Mucosa of stomach (tissue), 1 donor: ENCODE data around the gene CSMD2.

Experiments
- H3K27me3 ChIP-seq: one replicate; pipeline ENCODE4 v1.7.0; 2013; ENCODE audit warnings: mild to moderate bottlenecking, low read length; ENCODE audit not compliant: control insufficient read depth, insufficient read depth
- H3K36me3 ChIP-seq: one replicate; pipeline ENCODE4 v1.7.0; 2013; ENCODE audit warnings: low read length; ENCODE audit not compliant: control insufficient read depth, insufficient read depth
- H3K4me1 ChIP-seq: one replicate; pipeline ENCODE4 v1.7.0; 2013; ENCODE audit warnings: mild to moderate bottlenecking, low read length; ENCODE audit not compliant: control insufficient read depth, insufficient read depth
- H3K4me3 ChIP-seq: one replicate; pipeline ENCODE4 v1.7.0; 2013; ENCODE audit warnings: low read length
- H3K9ac ChIP-seq: one replicate; pipeline ENCODE4 v1.7.0; 2013; ENCODE audit warnings: mild to moderate bottlenecking, low read length, moderate library complexity
- H3K9me3 ChIP-seq: one replicate; pipeline ENCODE4 v1.7.0; 2013; ENCODE audit warnings: mild to moderate bottlenecking, low read length, moderate library complexity; ENCODE audit not compliant: control insufficient read depth
- donor health status: Pancreatic carcinoma.

The CSMD2 gene

DNA sequence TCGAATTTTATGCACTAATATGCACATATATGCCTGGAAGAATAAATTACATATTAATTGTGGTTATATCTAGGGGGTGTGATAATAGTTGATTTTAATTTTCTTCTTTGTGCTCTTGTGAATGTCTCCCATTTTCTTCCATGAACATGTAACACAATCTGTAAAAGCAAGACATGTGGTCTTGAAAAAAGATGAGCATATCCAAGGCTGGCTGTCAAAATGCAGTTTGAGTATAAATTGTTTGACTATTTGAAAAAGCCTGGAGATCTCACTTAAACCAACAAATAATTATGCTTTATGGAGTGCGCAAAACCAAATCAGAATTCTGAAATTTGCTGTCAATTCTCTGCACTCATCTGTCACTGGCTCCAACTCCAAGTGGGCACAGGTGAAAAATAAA lies 157.3 kb downstream of the CSMD2 start:
- no peaks in the 10 kb centered on the region for H3K4me1 ChIP-seq
- H3K9ac ChIP-seq, result no peak overlapping the region
- no peaks in the 10 kb centered on the region for H3K9me3 ChIP-seq
- no peaks in the 10 kb centered on the region for H3K27me3 ChIP-seq
- no peak overlapping the region for H3K4me3 ChIP-seq
- H3K36me3 ChIP-seq, result no peaks in the 10 kb centered on the region

DNA sequence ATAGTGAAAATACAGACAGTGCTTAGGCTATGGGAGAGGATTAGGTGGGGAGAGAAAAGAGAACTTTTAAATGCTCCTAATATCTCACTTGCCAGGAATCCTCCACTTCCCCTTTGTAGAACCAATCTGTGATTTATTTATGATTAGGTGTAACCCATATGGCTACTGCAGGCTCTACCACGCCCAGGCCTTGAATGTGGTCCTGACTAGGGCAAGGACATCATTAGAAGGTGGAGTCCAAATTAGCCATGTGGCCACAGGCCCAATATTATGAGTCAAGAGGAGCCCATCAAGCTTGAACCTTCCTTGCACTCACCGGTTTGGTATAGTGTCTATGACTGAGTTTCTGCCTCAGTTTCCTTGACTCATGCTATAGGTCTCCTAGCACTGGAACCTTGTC lies 159.7 kb downstream of the CSMD2 start:
- H3K9ac ChIP-seq, result no peak overlapping the region
- H3K4me3 ChIP-seq, result no peak overlapping the region
- no peaks in the 10 kb centered on the region for H3K9me3 ChIP-seq
- H3K27me3 ChIP-seq, result no peaks in the 10 kb centered on the region
- H3K4me1 ChIP-seq, result no peaks in the 10 kb centered on the region
- no peaks in the 10 kb centered on the region for H3K36me3 ChIP-seq

DNA sequence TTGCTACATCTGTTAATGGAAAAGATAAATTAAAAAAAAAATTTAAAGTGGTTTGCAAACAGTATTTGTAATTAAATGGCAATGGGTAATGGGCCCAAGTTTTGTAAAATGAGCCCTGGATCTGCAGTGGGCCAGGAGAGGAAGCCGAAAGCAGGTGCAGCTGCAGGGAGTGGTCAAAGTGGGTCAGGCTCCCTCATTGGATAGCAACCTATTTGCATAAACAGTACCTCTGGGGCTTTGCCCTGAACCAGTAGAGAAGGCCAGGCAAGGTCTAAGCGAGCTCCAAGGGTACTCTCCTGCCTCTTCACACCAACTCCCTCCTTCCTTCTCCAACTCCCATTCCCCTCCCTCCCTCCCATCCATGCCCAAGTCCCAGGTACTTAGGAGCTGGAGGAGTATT lies 162.2 kb downstream of the CSMD2 start:
- Histone ChIP-seq H3K4me1 (no peaks in the 10 kb centered on the region), H3K9me3 (no peaks in the 10 kb centered on the region), H3K4me3 (no peak overlapping the region), H3K27me3 (no peaks in the 10 kb centered on the region), H3K36me3 (no peaks in the 10 kb centered on the region), H3K9ac (no peak overlapping the region)

DNA sequence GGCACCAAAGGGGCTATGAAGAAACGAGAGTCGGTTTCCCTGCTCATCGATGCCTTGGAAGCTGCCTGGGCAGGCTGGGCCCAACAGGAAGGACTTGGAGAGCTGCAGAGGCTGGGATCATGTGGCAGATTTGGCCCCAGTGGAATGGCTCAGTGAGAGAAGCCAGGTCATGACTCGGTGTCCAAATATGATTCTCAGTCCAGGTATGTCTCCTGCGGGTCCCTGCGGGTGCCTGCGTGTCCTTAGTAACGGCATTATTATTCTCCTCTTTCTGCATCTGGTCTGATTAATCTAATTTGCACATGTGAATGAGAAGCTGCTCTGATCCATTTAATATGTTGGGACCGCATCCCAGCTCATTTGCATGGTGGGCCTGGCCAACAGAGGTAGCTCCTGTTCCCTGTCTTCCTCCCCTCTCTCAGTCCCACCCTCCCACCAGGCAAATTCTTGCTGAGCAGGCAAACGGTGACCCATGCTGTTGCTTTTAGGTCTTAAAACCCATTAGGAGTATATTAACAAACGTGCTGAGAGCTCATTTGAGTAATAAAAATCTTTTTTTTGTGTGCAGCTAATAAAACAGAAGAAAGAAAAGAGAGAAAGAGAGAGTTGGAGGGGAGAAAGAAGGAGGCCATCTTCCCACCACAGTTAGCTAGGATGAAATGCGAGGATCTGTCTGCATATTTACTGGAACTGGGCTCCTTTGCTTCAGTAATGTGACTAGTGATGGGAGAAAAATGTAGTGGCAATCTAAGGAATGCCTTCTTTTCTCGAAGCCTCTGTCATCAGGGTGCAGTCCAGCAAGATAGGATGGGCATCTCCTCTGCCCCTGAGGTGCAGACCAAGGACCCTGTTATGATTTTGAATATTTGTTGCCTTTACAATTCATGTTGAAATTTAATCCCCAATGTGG lies 167.6 kb downstream of the CSMD2 start:
- Histone ChIP-seq H3K9ac (no peak overlapping the region), H3K27me3 (peaks cover 5% of the 10 kb centered on the region), H3K4me1 (no peaks in the 10 kb centered on the region), H3K9me3 (no peaks in the 10 kb centered on the region), H3K36me3 (no peaks in the 10 kb centered on the region), H3K4me3 (no peak overlapping the region)

DNA sequence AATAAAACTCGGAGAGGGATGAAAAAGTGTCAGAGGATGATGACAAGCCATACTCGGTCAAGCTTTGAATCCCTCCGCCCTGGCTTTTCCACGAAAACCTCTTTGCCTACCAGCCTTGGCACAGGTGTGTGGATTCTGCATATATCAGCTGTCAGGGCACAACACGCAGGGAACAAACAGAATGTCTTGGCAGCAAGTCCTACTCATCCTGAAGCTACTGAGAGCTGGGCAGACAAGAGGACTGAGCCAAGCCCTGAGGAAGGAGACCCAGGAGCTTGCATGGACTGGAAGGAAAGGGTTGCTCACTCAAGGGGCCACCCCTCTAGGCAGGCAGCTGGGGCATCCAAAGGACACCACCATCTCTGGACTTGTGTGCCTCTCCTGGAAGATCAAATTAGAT lies 168.7 kb downstream of the CSMD2 start:
- H3K9me3 ChIP-seq, result no peaks in the 10 kb centered on the region
- H3K36me3 ChIP-seq, result no peaks in the 10 kb centered on the region
- H3K9ac ChIP-seq, result no peak overlapping the region
- H3K4me3 ChIP-seq, result no peak overlapping the region
- no peaks in the 10 kb centered on the region for H3K4me1 ChIP-seq
- peaks cover 5% of the 10 kb centered on the region for H3K27me3 ChIP-seq

DNA sequence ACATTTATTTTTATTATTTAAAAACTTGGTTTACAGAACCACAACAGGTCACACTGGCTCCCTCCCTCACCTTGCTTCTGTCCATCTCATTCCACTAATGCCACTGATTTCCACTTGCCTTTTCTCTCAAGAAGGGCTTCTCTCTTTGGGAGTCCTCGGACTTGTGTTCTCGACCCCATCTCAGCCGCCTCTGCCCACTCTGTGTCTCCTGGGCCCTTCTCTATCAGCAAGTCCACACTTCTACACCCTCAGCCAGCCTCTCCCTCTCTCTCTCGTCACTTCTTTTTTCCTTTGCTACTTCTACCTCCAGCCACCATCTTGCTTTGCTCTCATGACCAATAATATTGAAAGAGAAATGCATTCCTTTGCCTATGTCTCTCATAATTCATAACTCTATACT lies 171.7 kb downstream of the CSMD2 start:
- H3K9ac ChIP-seq, result no peak overlapping the region
- H3K9me3 ChIP-seq, result no peaks in the 10 kb centered on the region
- H3K4me1 ChIP-seq, result no peaks in the 10 kb centered on the region
- no peaks in the 10 kb centered on the region for H3K36me3 ChIP-seq
- peaks cover 5% of the 10 kb centered on the region for H3K27me3 ChIP-seq
- no peak overlapping the region for H3K4me3 ChIP-seq

DNA sequence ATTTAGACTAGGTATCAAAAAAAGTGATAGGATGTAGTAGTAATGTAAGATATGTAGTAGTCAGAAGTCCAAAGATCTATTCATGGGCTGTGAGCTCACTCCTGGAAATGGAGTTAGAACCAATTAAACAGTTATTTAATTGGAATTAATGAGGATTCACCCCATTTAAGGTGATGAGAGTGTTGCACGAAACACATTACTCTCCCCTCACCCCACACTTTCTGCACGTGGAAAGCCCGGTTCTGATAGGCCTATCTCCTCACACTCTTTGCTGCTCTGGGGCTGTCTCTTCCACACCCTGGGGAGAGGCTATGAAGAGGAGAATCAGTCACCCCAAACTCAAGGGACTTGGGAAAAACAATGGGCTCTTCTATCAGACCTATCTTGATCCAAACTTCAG lies 174.7 kb downstream of the CSMD2 start:
- Histone ChIP-seq H3K4me1 (no peaks in the 10 kb centered on the region), H3K9me3 (no peaks in the 10 kb centered on the region), H3K9ac (no peak overlapping the region), H3K4me3 (no peak overlapping the region), H3K27me3 (peaks cover 5% of the 10 kb centered on the region), H3K36me3 (no peaks in the 10 kb centered on the region)

DNA sequence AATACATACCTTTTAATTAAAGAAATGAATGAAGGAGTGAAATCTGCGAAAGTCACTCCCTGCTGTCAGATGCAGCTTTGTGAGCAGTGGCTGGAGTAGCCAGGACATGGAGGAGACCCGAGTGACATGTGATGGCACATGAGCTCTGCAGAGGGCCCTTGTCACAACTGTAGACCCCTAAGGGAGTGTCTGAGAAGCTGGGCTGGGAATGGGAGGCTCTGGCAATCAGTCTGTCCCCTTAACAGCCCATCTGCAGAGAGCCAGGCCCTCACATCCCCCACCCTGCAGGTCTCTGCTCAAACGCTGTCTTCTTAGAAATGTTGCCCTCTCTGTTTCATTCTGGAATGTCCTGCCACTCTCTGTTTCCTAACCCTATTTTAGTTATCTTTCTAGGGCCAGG lies 176.9 kb downstream of the CSMD2 start:
- Histone ChIP-seq H3K4me1 (no peaks in the 10 kb centered on the region), H3K27me3 (no peaks in the 10 kb centered on the region), H3K36me3 (no peaks in the 10 kb centered on the region)

DNA sequence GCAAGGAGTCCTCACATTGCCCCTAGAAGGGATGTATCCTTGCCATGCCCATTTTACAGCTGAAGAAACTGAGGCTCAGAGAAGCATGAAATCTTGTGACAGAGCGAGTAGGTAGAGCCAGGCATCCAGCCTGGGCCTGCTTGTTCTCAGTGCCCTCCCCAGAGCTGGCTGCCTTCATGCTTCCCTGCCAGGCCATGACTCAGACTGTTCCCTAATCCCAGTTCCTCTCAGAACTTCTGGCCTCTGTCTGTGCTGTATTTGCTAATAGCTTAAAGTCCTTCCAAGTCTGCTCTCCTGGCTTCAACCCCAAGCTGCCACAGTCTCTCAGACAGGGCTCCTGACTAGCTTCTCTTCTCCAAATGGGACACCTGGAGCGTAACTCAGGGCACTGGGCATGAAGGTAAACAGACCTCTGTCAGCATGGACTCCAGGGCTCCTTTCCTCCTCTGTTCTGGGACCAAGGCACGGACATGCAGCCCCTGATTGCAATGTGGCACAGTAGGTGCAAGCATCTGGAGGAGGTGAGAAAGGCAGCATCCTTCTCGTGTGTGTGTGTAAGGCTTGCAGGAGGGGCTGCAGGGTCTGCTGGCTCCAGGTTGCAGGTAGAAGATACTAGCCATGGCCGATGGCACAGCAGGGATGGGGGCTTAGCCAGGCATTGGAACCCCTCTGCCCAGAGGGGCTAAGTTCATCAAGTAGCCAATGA lies 178.5 kb downstream of the CSMD2 start:
- no peaks in the 10 kb centered on the region for H3K36me3 ChIP-seq
- H3K27me3 ChIP-seq, result no peaks in the 10 kb centered on the region
- no peaks in the 10 kb centered on the region for H3K9me3 ChIP-seq
- H3K4me3 ChIP-seq, result no peak overlapping the region
- H3K4me1 ChIP-seq, result no peaks in the 10 kb centered on the region
- H3K9ac ChIP-seq, result no peak overlapping the region

More for the DNA sequence above, 176.9 kb downstream of the CSMD2 start:
- H3K9me3 ChIP-seq, result no peaks in the 10 kb centered on the region
- H3K4me3 ChIP-seq, result no peak overlapping the region
- no peak overlapping the region for H3K9ac ChIP-seq

DNA sequence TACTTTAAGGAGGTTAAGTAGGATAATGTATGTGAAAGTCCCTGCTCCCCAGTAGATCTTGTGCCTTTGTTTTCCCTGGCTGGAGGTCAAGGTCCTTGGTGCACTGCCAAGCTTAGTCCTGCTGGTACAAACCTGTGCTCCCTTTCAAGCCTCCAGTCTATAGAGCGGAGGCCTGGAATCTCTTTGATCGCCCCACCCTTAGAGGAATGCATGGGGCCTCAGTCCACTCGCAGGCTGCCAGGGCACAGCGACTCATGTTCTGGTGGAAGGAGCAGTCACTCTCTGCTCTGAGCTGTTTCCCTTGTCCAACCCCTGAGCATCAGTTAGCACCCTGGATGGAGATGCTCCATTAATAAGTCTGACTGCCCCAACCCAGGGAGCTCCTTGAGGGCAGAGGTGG lies 179.4 kb downstream of the CSMD2 start:
- no peaks in the 10 kb centered on the region for H3K4me1 ChIP-seq
- H3K27me3 ChIP-seq, result no peaks in the 10 kb centered on the region
- no peaks in the 10 kb centered on the region for H3K9me3 ChIP-seq
- H3K36me3 ChIP-seq, result no peaks in the 10 kb centered on the region
- H3K4me3 ChIP-seq, result no peak overlapping the region
- H3K9ac ChIP-seq, result no peak overlapping the region

DNA sequence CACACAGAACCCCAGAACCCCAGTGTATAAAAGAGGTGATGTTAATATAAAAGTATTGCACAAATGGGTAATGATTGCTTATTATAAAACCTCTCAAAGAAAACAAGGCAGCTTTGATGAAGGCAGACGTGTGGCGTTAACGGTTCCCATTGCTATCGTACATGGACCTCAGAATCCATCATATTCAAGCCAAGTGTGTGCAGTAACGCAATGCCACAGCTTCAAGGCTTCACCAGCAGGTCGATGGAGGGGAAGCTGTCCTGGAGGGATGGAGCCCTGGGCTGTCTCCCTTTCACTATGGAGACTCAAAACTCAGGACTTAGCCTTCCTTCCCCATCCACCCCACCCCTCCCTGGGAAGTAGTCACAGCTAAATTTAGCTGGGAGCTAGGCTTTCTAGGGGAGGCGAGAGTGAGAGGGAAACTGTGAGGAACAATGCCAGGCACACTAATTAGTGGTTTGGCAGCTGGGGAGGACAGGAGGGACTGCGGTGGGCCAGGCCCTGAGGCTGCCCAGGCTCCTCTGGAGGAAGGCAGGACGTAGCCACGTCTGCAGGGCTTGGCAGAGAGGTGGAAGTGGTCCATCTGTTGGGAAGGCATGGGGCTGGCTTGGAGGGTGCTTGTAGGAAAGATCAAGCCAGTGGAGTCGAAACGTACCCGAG lies 180.0 kb downstream of the CSMD2 start:
- no peaks in the 10 kb centered on the region for H3K27me3 ChIP-seq
- H3K9me3 ChIP-seq, result no peaks in the 10 kb centered on the region
- H3K9ac ChIP-seq, result no peak overlapping the region
- no peaks in the 10 kb centered on the region for H3K4me1 ChIP-seq
- H3K36me3 ChIP-seq, result no peaks in the 10 kb centered on the region
- no peak overlapping the region for H3K4me3 ChIP-seq

DNA sequence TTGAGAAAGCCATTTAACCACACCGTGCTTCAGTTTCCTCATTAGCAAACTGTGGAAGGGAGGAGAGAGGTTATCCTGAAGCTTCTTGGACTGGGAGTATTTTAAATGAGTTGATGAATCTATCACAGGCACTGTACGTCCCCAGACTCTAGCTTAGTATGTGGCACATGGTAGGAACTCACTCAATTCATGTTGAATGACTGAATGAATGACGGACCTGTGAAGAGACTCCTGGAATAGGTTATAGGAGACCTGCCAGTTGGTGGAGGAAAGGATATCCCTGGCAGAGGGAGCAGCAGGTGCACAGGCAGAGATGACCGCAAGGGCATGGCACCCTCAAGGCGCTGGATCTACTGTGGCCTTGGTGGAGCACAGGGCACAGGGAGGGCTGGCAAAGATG lies 182.6 kb downstream of the CSMD2 start:
- no peaks in the 10 kb centered on the region for H3K4me1 ChIP-seq
- H3K4me3 ChIP-seq, result no peak overlapping the region
- no peaks in the 10 kb centered on the region for H3K9me3 ChIP-seq
- no peaks in the 10 kb centered on the region for H3K27me3 ChIP-seq
- no peaks in the 10 kb centered on the region for H3K36me3 ChIP-seq
- no peak overlapping the region for H3K9ac ChIP-seq
